K562 (cell line): Measurements from ENCODE around the gene CD164L2. TPM values are rescaled to one million over a fixed set of nuclear protein-coding genes. Genes with fewer than 3 reads are reported as not detected.
A peak's percentile ranks its signal among the peaks of the same experiment; 100 is the strongest.

Experiments
- ADNP ChIP-seq: fragments of 200-800 bp; sonication (Bioruptor generic); IDR thresholded peaks from 2 replicates; pipeline ENCODE4 v1.6.1; 2016; ENCODE audit warnings: missing genetic modification characterization, missing compliant biosample characterization
- ARID2 ChIP-seq: fragments of 450-650 bp; IDR thresholded peaks from 2 replicates; pipeline ENCODE4 v1.6.1; 2017; ENCODE audit warnings: antibody characterized with exemption, mild to moderate bottlenecking
- BDP1 ChIP-seq: IDR thresholded peaks from 3 replicates; pipeline ENCODE4 v1.6.1; 2011; ENCODE audit not compliant: insufficient read length, insufficient read depth
- C11orf30 ChIP-seq: fragments of 450-650 bp; IDR thresholded peaks from 2 replicates; pipeline ENCODE4 v1.6.1; 2016; ENCODE audit warnings: low read depth, mild to moderate bottlenecking
- DACH1 ChIP-seq: fragments of 450-650 bp; IDR thresholded peaks from 2 replicates; pipeline ENCODE4 v1.6.1; 2018; ENCODE audit not compliant: partially characterized antibody
- ELK3 ChIP-seq: fragments of 450-650 bp; formaldehyde crosslinking; IDR thresholded peaks from 2 replicates; pipeline ENCODE4 v1.4.0; 2020; ENCODE audit warnings: mild to moderate bottlenecking
- FOS ChIP-seq: IDR thresholded peaks from 3 replicates; pipeline ENCODE4 v1.6.1; 2011; ENCODE audit not compliant: insufficient read length; ENCODE audit errors: extremely low read depth
- LCOR ChIP-seq: sonication (generic); formaldehyde crosslinking; IDR thresholded peaks from 2 replicates; pipeline ENCODE4 v1.8.0; 2022; ENCODE audit warnings: mild to moderate bottlenecking, missing genetic modification reagents
- MTA2 ChIP-seq: fragments of 450-650 bp; IDR thresholded peaks from 2 replicates; pipeline ENCODE4 v1.6.1; 2016; ENCODE audit warnings: low read depth
- NR2C2 ChIP-seq, 2 experiments: fragments of 200-800 bp in 1 of 2; sonication (Bioruptor generic) in 1 of 2; sonication (generic) in 1 of 2; formaldehyde crosslinking in 1 of 2; IDR thresholded peaks; 2 replicates each; pipeline versions ENCODE4 v1.6.1 to v1.8.0; 2016 to 2022; ENCODE audit warnings: mild to moderate bottlenecking in 1 of 2, missing compliant biosample characterization in 1 of 2, missing genetic modification characterization in 1 of 2, missing genetic modification reagents in 1 of 2
- NR2F6 ChIP-seq: fragments of 450-650 bp; formaldehyde crosslinking; IDR thresholded peaks from 2 replicates; pipeline ENCODE4 v1.4.0; 2020; ENCODE audit warnings: mild to moderate bottlenecking
- PREB ChIP-seq: sonication (generic); formaldehyde crosslinking; IDR thresholded peaks from 2 replicates; pipeline ENCODE4 v1.8.1; 2023; ENCODE audit warnings: mild to moderate bottlenecking, missing genetic modification reagents
- PTBP1 ChIP-seq: fragments of 200-400 bp; formaldehyde crosslinking; IDR thresholded peaks from 2 replicates; pipeline ENCODE4 v1.6.1; 2017; ENCODE audit warnings: low read depth, low read length
- SAP30 ChIP-seq: fragments of 200-600 bp; sonication (generic); IDR thresholded peaks from 2 replicates; pipeline ENCODE4 v1.6.1; 2012; ENCODE audit warnings: borderline replicate concordance, low read depth, mild to moderate bottlenecking, moderate library complexity, low read length, control low read depth, inconsistent platforms; ENCODE audit not compliant: insufficient read depth, poor library complexity, severe bottlenecking
- STAT6 ChIP-seq: sonication (generic); formaldehyde crosslinking; IDR thresholded peaks from 2 replicates; pipeline ENCODE4 v1.8.1; 2023; ENCODE audit warnings: mild to moderate bottlenecking, missing genetic modification reagents
- U2AF2 ChIP-seq: fragments of 200-400 bp; formaldehyde crosslinking; optimal IDR thresholded peaks from 2 replicates; pipeline ENCODE3; 2017; ENCODE audit warnings: low read depth, mild to moderate bottlenecking, low read length
- XRCC5 ChIP-seq: fragments of 200-400 bp; formaldehyde crosslinking; IDR thresholded peaks from 2 replicates; pipeline ENCODE4 v1.6.1; 2017; ENCODE audit warnings: low read depth, mild to moderate bottlenecking, low read length
- ZBTB2 ChIP-seq: fragments of 450-650 bp; IDR thresholded peaks from 2 replicates; pipeline ENCODE4 v1.6.1; 2016; ENCODE audit warnings: antibody characterized with exemption
- ZNF445 ChIP-seq: fragments of 250-450 bp; sonication (Bioruptor Pico); IDR thresholded peaks from 2 replicates; pipeline ENCODE4 v1.4.0; 2020; ENCODE audit warnings: low read depth, mild to moderate bottlenecking, moderate library complexity
- ZNF785 ChIP-seq: fragments of 250-450 bp; sonication (Bioruptor Pico); IDR thresholded peaks from 2 replicates; pipeline ENCODE4 v1.4.0; 2020; ENCODE audit warnings: mild to moderate bottlenecking
- polyA plus RNA-seq, 8 experiments: library from polyadenylated mRNA; depleted of rRNA in 4 of 8; stranded (reverse) in 5 of 8; unstranded in 3 of 8; fragments of >200 nt; fragmentation: Nextera tagmentation in 2 of 8; fragmentation: Illumina TruSeq in 1 of 8; extraction: Ambion mirVana in 2 of 8; extraction: Trizol in 1 of 8; gene quantifications; 2 replicates each; pipeline versions ENCODE4 v1.2.1 to v1.2.3, GENCODE V29; 2011 to 2014; ENCODE audit warnings: inconsistent platforms in 1 of 8, missing spikeins in 1 of 8
- total RNA-seq, 7 experiments: library from RNA; depleted of rRNA in 6 of 7; stranded (reverse); fragments of >200 nt in 6 of 7; fragmentation: Illumina TruSeq in 2 of 7; extraction: Trizol in 2 of 7; gene quantifications; 2 replicates each; pipeline versions ENCODE4 v1.2.1 to v1.2.3, GENCODE V29; 2011 to 2021; ENCODE audit warnings: low replicate concordance in 1 of 7

The CD164L2 gene
- total and polyA plus RNA-seq, 9 of the 15 experiments (the other 6 are each of a cell fraction or from before 2014, with no cell fraction given), result 0.08 to 0.92 (median 0.38) TPM; not detected in 1

GRCh38 chr1:27366411-27367159, 16.5 kb downstream of the CD164L2 start, which contains the start of gene MAP3K6 (continued):
- TF ChIP-seq STAT6 (CRISPR knock-in tag) (peak; percentile 64; the same call in 1 of the 2 replicates), DACH1 (no peak), BDP1 (no peak), C11orf30 (no peak), NR2C2 (CRISPR knock-in tag; IDR thresholded peaks at IDR 0.05) (no peak), NR2C2 (tag; IDR thresholded peaks at IDR 0.05) (no peak), PREB (CRISPR knock-in tag) (peak; percentile 72; the same call in 1 of the 2 replicates), MTA2 (no peak), NR2F6 (no peak), ADNP (tag) (no peak), ZNF445 (CRISPR knock-in tag) (no peak), ARID2 (no peak), SAP30 (peak; percentile 82), ZBTB2 (no peak), FOS (no peak), ELK3 (CRISPR knock-in tag) (no peak), LCOR (CRISPR knock-in tag) (no peak), XRCC5 (no peak), ZNF785 (CRISPR knock-in tag) (no peak), PTBP1 (no peak; the same call in 1 of the 2 replicates), U2AF2 (no peak)
